NCI-H146 (cell line): ENCODE results near the gene ACAD11.
"Not testable (repeated sequence)": the region's sequence is repeated elsewhere in the genome, so short reads cannot be mapped to it uniquely, and the experiment has no call there.

Source experiments
- DNase-seq: peaks from one replicate; lab custom pipeline; 2025; lab: John Stamatoyannopoulos, UW

The ACAD11 gene

GRCh38 chr3:132605374-132605792 lies 54.2 kb downstream of the ACAD11 start:
- no peak for DNase-seq

GRCh38 chr3:132600614-132601013 lies 59.0 kb downstream of the ACAD11 start:
- not testable (repeated sequence) for DNase-seq

DNA sequence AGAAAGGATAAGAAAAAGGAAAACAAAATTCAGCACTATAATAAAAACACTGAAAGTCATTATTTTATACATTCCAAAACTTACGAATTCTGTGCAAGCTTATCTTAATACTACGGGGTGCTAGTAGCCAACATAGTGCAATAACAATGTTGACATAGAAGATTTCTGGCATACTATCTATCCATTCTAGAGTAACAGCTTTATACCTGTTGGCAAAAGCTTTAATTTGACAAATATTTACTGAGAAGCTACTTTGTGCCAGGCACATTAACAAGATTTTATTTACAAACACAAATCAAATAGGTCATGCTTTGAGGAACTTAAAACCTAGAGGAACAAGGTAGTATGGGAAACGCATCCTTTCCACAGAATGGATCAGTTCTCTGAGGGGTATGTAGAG lies 61.4 kb downstream of the ACAD11 start:
- no peak for DNase-seq

- no peak for DNase-seq
These were observed 61.9 kb downstream of the ACAD11 start for GRCh38 chr3:132597660-132598059.

DNA sequence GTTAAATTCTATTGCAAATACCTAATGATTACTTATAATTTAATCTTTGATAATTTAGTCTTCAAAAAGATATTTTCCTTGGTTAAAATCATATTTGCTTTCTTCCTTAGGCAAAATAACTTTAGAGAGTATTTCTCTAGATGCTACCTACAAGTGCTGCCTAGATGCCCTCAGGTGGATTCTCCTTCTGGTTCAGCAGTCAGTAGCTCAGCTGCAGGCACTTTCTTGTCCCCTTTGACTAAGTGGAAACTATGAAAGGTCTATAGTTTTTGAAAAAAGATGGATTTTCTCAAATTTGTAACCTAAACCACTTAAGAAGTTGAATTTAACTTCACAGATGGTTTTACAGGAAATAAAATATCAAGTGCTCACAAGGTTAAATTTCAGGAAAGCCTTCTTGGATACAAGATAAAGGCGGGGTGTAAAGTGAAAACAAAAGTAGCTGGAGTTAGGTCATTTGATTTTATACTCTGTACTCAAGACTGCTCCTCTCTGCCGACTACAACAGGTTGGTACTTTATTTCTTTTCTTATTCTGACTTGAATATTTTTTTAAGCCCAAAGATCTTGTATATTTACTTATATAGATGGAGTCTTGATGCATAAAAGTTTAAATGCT lies 62.7 kb downstream of the ACAD11 start, which contains the start of gene ACKR4:
Gene ACKR4, plus strand, starts transcription at position 455 of the 618 bp plus-strand sequence. CDS start 3,128 bp downstream, outside the sequence.
- DNase-seq: no peak

GRCh38 chr3:132596326-132596725 lies 63.3 kb downstream of the ACAD11 start:
- DNase-seq: no peak

DNA sequence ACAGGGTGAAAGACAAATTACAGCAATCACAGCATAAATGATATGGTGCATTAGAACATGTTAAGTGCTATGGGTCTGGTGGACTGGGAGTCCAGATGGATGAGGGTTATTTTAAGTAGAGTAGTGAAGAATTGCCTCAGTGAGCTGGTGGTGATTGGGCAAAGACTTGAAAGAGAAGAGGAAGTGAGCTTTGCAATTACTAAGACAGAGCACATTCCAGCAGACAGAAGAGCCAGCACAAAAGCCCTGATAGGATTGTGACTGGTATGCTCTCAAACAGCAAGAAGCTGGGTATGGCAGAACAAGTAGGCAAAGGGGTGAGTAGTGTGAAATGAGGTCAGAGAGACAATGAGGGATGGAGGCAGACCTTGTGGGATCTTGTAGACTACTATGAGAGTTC lies 64.6 kb downstream of the ACAD11 start:
- no peak for DNase-seq

DNA sequence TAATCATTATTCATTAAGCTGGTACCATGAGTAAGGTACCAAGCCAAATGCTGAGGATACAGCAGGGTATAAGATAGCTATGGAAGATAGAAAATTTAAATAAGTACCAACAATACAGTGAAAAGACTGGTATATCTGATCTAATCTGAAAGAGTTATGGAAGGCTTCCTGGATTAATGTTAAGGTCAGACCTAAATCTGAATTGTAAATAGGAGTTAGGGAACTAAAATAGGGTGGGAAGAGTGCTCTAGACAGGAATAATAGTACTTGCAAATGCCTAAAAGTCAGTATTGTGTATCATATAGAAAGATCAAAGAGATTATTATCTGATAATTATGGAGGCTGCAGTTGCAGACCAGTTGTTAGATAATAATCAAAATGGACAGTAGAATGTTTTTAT lies 65.1 kb downstream of the ACAD11 start:
- no peak for DNase-seq

DNA sequence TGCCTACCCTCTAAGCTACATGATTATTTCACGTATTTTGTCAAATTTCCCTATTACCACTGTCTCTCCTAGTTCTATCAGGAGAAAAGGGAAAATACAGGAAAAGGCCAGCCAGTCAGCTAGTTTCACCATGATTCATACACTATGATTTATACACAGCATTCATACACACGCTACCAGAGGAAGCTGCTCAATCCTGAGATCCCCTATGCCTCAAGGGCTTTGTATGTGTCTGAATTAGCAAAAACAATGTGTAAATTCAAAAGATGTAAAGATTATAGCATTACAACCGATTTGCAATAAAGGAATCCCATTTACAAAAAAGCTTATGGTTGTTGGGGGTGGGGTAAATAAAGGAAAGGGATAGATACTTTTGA lies 65.7 kb downstream of the ACAD11 start:
- no peak for DNase-seq

DNA sequence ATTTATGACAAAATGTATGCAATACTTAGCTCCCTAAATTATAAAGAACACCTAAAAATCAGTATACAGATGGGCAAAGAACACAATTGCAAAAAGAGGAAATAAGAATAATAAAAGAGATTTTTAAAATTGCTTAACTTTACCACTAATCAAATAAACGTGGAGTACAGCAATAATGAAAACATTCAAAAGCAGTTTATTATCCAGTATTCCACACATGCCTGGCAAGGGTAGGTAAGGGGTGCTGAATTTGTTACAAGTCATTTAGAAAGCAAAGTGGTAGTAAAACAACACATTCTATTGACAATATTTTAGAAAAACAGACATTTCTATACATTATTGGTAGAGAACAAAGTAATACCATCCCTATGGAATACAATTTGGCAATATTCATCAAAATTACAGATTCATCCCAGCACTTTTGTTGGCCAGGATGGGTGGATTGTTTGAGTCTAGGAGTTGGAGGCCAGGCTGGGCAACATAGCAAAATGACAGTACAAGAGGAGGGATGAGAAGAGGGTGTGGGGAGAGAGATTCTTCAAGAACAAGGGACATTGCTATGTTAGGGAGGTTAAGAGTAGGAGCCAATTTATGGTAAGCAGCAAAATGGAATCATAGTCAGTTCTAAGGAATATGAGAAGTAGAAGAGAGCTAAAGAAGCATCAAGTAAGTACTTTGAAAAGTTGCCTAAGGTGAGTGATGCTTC lies 66.2 kb downstream of the ACAD11 start:
- no peak for DNase-seq

GRCh38 chr3:132592216-132592615 lies 67.4 kb downstream of the ACAD11 start:
- DNase-seq: no peak

DNA sequence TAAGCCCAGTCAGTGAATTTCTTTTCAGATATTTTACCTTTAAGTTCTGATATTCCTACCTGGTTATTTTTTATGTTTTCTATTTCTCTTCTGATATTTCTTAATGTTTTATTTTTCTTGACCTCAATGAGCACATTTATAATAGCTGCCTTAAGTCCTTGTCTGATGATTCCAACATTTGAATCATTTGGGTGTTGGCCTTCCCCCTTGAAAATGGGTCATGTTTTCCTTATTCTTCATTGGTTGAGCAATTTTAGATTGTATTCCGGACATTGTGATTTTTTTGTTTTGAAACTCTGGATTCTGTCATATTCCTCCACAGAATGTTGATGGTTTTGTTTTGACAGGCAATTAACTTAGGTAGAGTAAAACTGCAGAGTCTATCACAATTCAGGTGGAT lies 72.2 kb downstream of the ACAD11 start:
- no peak for DNase-seq

DNA sequence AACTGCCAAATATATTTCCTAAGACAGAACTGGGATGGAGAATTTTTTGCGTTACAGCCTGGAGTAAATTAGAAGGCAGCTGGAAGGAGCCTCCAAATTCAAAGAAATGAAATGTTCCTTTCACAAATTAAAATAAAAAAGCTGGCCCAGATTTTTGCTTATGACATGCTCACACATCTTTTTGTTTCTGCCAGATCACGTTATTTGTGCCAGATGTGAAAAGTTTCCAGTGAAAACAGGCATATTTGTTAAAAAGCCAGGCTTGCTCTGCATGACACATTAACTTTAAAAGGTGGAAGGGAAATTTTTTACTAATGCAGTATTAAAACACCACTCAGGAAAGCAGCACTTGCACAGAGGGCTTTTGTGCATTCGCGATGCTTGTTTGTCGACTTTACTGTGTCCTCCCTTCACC lies 85.8 kb downstream of the ACAD11 start:
- no peak for DNase-seq

DNA sequence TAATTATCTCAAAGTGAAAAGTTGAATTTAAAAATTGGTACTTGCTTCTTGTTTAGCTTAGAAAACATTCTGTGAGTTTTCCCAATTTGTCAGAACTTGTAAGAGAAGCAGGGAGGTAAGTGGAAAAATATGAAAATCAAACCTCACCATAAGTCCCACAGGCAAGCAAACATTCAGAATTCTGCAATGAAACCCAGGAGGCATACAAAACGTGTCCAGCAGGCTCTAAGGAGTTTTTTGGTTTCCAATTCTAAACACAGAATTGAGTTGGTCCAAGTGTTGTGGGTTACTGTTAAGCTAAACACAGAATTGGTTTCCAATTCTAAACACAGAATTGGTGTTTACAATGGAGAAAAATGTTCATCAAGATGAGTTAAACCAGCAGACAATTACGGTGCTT lies 89.6 kb downstream of the ACAD11 start:
- DNase-seq: no peak

- DNase-seq: no peak
These were observed 90.0 kb downstream of the ACAD11 start for GRCh38 chr3:132569580-132569979.

- no peak for DNase-seq
These were observed 90.5 kb downstream of the ACAD11 start for GRCh38 chr3:132569153-132569552.

- DNase-seq: no peak
These were observed 91.2 kb downstream of the ACAD11 start for GRCh38 chr3:132568422-132568821.

DNA sequence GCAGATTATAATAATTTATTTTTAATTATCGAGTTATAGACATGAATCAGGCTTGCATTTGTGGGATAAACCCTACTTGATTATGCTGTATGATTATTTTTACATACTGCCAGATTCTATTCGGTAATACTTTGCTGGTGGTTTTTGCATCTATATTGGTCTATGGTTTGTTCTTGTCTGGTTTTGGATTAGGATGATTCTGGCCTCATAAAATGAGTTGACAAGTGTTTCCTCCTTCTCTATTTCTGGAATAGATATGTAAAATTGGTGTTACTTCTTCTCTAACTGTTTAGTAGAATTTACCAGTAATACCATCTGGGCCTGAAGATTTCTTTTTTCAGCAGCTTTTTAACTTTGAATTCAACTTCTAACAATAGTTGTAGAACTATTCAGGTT lies 95.5 kb downstream of the ACAD11 start:
- DNase-seq: no peak

- no peak for DNase-seq
These were observed 96.1 kb downstream of the ACAD11 start for GRCh38 chr3:132563420-132564069.

DNA sequence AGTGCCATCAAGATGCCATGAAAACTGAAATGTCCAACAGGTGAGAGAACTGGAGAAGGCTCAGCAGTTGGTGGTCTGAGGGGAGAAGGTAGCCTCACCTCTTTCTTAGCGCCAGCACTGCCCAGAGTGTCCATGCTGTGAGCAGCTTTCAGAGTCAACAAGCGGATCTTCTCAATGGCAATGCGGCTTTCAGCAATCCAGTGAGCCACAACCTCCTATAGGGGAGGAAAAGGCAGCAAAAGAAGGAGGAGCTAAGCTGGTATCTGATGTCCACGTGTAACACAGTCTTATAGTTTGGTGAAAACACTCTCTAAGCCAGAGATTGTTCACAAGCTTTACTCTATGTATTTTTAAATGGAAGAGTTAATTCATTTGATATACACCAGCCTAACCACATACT lies 98.6 kb downstream of the ACAD11 start:
- peak; percentile 74 for DNase-seq

DNA sequence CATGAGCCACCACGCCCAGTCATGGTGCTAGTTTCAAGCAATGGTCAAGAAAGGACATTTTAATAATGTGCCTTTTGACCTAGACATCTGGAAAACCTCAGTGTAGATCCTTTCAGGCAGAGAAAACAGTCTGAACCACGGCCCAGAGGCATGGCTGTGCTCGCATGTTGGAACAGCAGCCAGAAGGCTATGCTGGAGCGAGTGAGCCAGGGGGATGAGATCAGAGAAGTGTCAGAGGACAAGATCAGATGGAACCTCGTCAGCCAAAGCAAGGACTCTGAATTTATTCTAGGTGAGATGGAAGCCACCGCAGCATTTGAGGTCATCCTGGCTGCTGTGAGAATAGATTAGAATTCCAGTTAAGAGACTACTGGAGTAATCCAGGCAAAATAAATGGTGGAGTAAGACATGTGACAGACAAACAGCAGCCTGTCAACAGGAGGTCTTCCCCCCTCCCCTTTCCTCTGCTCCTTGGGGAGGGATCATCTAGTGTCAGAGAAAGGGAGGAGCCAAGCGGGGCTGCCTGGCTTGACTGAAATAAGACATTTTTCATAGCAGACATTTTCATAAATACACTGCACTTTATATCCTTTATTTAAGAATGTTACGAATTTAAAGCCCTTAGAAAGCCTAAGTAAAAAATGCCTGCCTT lies 103.0 kb downstream of the ACAD11 start:
- peak; percentile 34 for DNase-seq

DNA sequence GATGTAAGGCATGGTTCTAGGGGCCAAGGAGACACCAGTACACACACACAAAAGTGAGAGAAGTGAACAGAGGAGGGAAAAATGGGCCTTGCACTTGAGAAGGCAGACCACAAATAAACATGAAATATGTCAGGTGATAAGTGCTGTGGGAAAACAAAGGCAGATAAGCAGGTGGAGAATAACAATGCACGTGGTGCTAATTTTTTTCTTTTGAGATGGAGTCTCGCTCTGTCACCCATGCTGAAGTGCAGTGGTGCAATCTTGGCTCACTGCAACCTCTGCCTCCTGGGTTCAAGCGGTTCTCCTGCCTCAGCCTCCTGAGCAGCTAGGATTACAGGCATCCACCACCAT lies 103.6 kb downstream of the ACAD11 start:
- peak; percentile 32 for DNase-seq
